ENCODE results near the gene POMT1.

DNA sequence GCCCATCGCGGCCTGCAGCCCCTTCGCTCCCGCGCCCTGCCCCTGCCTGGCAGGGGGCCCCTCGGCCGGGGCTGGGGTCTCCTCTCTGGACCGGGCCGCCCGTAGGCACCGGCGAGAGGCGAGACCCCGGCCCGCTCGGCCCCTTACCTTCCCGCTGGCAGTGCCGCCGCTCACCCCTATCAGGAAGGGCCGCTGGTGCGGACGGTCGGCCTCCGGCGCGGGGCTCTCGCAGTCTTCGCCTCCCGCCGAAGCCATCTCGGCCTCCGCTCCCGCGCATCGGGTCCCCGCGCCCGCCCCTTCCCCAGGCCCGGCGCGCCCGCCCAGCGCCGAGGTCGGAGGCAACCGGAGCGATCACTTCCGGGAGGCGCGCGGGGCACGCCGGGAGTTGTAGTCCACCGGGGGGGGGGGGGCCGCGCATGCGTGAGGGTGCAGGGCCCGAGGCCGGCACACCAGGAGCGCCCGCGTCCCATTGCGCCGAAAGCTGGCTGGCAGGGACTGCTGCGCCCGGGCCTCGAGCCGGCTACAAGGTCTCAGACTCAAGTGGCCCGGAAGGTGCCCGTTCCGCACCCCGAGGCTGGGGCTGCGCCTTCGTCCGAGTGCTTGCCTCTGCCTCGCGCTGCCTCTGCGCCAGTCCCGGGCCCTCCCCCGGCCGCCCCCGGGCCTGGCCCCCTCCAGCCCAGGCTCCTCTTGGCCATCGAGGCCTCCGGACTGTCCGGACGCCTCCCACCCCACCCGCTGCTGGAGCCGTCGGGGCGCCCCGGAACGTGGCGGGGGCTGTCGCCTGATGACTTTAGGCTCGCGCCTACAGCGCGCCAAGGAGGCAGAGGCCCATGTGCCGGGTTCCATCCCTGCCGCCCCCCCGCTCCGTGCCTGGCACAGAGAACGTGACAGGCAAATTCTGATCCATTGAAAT, 28.5 kb downstream of the POMT1 start, which contains the start of gene UCK1:
- TF ChIP-seq, protein P1, sequence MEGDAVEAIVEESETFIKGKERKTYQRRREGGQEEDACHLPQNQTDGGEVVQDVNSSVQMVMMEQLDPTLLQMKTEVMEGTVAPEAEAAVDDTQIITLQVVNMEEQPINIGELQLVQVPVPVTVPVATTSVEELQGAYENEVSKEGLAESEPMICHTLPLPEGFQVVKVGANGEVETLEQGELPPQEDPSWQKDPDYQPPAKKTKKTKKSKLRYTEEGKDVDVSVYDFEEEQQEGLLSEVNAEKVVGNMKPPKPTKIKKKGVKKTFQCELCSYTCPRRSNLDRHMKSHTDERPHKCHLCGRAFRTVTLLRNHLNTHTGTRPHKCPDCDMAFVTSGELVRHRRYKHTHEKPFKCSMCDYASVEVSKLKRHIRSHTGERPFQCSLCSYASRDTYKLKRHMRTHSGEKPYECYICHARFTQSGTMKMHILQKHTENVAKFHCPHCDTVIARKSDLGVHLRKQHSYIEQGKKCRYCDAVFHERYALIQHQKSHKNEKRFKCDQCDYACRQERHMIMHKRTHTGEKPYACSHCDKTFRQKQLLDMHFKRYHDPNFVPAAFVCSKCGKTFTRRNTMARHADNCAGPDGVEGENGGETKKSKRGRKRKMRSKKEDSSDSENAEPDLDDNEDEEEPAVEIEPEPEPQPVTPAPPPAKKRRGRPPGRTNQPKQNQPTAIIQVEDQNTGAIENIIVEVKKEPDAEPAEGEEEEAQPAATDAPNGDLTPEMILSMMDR (IDR thresholded peaks at IDR 0.05; ENCODE audit: poor library complexity), result no peak
- no peak for TF ChIP-seq EZH2phosphoT487 (IDR thresholded peaks at IDR 0.05; ENCODE audit: low read depth, severe bottlenecking, unreplicated experiment)
